Measurements from ENCODE around the gene MIPEP. TPM values are rescaled to one million over a fixed set of nuclear protein-coding genes. Genes with fewer than 3 reads are reported as not detected.

Gene MIPEP
- total RNA-seq, 2 experiments from 2014 or later = 17.2 to 18.5 TPM

Other genes with a start within 250 kb of the MIPEP start
- gene C1QTNF9B, start 8.1 kb upstream of the MIPEP start, total RNA-seq = not detected